Liver (tissue), 9 donors: ENCODE data around the gene ARHGAP28. TPM values are rescaled to one million over a fixed set of nuclear protein-coding genes. Genes with fewer than 3 reads are reported as not detected.

Experiments used
- DNase-seq: peaks from one replicate; pipeline ENCODE4 v3.0.0-alpha.2; 2017; ENCODE audit warnings: low spot score
- H3K27ac ChIP-seq, 2 donors: one replicate each; pipeline ENCODE4 v1.7.0; 2013; ENCODE audit warnings: inconsistent platforms in 2 of 2, low read length in 2 of 2, control low read depth in 1 of 2, low read depth in 1 of 2, mild to moderate bottlenecking in 1 of 2
- H3K27me3 ChIP-seq, 4 donors: one replicate each; pipeline versions ENCODE4 v1.6.1 to v1.7.0; 2013; ENCODE audit warnings: low read length in 3 of 4, inconsistent platforms in 1 of 4, mild to moderate bottlenecking in 1 of 4, moderate library complexity in 1 of 4; ENCODE audit not compliant: control insufficient read depth in 4 of 4, insufficient read depth in 4 of 4
- H3K36me3 ChIP-seq, 4 donors: one replicate each; pipeline versions ENCODE4 v1.6.1 to v1.7.0; 2013; ENCODE audit warnings: low read length in 3 of 4, mild to moderate bottlenecking in 3 of 4, low read depth in 1 of 4, moderate library complexity in 1 of 4; ENCODE audit not compliant: control insufficient read depth in 4 of 4, insufficient read depth in 3 of 4
- H3K4me1 ChIP-seq, 4 donors: one replicate each; pipeline versions ENCODE4 v1.6.1 to v1.7.0; 2013; ENCODE audit warnings: low read length in 3 of 4, mild to moderate bottlenecking in 3 of 4, moderate library complexity in 1 of 4; ENCODE audit not compliant: control insufficient read depth in 4 of 4, insufficient read depth in 4 of 4
- H3K4me3 ChIP-seq, 3 donors: one replicate each; pipeline versions ENCODE4 v1.6.1 to v1.7.0; 2013; ENCODE audit warnings: low read length in 3 of 3, control low read depth in 1 of 3, low read depth in 1 of 3, mild to moderate bottlenecking in 1 of 3
- H3K9ac ChIP-seq, 2 donors: one replicate each; pipeline ENCODE4 v1.7.0; 2013; ENCODE audit warnings: low read length in 2 of 2, mild to moderate bottlenecking in 2 of 2, moderate library complexity in 2 of 2, control low read depth in 1 of 2, low read depth in 1 of 2
- H3K9me3 ChIP-seq, 4 donors: one replicate each; pipeline versions ENCODE4 v1.6.1 to v1.7.0; 2013; ENCODE audit warnings: low read length in 3 of 4; ENCODE audit not compliant: control insufficient read depth in 4 of 4
- ATF3 ChIP-seq: IDR thresholded peaks from 2 replicates; pipeline ENCODE4 v1.6.1; 2016; ENCODE audit warnings: antibody characterized with exemption
- CTCF ChIP-seq: fragments of 150-350 bp; IDR thresholded peaks from 2 replicates; pipeline ENCODE4 v1.5.1; 2017; ENCODE audit warnings: improper control_type of control experiment, low read depth, low read length; ENCODE audit not compliant: missing input control
- EGR1 ChIP-seq, 2 donors: IDR thresholded peaks; 2 replicates each; pipeline ENCODE4 v1.6.1; 2016 to 2018; ENCODE audit warnings: antibody characterized with exemption in 2 of 2, low read depth in 2 of 2
- FOXA1 ChIP-seq: IDR thresholded peaks from 2 replicates; pipeline ENCODE4 v1.6.1; 2016; ENCODE audit warnings: antibody characterized with exemption
- FOXA2 ChIP-seq: IDR thresholded peaks from 2 replicates; pipeline ENCODE4 v1.6.1; 2016; ENCODE audit warnings: antibody characterized with exemption
- GABPA ChIP-seq, 2 donors: IDR thresholded peaks in 1 of 2; conservative IDR thresholded peaks in 1 of 2; 2 replicates each; pipeline ENCODE4 v1.6.1; 2016; ENCODE audit warnings: antibody characterized with exemption in 2 of 2, mild to moderate bottlenecking in 1 of 2, moderate library complexity in 1 of 2
- HNF4A ChIP-seq, 2 donors: conservative IDR thresholded peaks; 2 replicates each; pipeline ENCODE4 v1.6.1; 2016; ENCODE audit warnings: antibody characterized with exemption in 2 of 2, mild to moderate bottlenecking in 2 of 2
- HNF4G ChIP-seq: IDR thresholded peaks from 2 replicates; pipeline ENCODE4 v1.6.1; 2016; ENCODE audit warnings: antibody characterized with exemption
- JUND ChIP-seq, 2 donors: IDR thresholded peaks; 2 replicates each; pipeline ENCODE4 v1.6.1; 2016; ENCODE audit warnings: antibody characterized with exemption in 2 of 2
- MAX ChIP-seq: IDR thresholded peaks from 2 replicates; pipeline ENCODE4 v1.6.1; 2016; ENCODE audit warnings: antibody characterized with exemption
- NR2F2 ChIP-seq: IDR thresholded peaks from 2 replicates; pipeline ENCODE4 v1.6.1; 2016; ENCODE audit warnings: antibody characterized with exemption
- RAD21 ChIP-seq, 2 donors: IDR thresholded peaks; 2 replicates each; pipeline ENCODE4 v1.6.1; 2016; ENCODE audit warnings: antibody characterized with exemption in 2 of 2, mild to moderate bottlenecking in 2 of 2
- REST ChIP-seq: IDR thresholded peaks from 2 replicates; pipeline ENCODE4 v1.6.1; 2016; ENCODE audit warnings: antibody characterized with exemption, mild to moderate bottlenecking
- RXRA ChIP-seq, 2 donors: IDR thresholded peaks; 2 replicates each; pipeline ENCODE4 v1.6.1; 2017 to 2018; ENCODE audit warnings: antibody characterized with exemption in 2 of 2, mild to moderate bottlenecking in 1 of 2
- SP1 ChIP-seq: IDR thresholded peaks from 2 replicates; pipeline ENCODE4 v1.6.1; 2018; ENCODE audit warnings: antibody characterized with exemption, mild to moderate bottlenecking
- TAF1 ChIP-seq: conservative IDR thresholded peaks from 2 replicates; pipeline ENCODE4 v1.6.1; 2016; ENCODE audit warnings: antibody characterized with exemption, mild to moderate bottlenecking
- YY1 ChIP-seq: IDR thresholded peaks from 2 replicates; pipeline ENCODE4 v1.6.1; 2016; ENCODE audit warnings: antibody characterized with exemption, mild to moderate bottlenecking
- ZBTB33 ChIP-seq: IDR thresholded peaks from 2 replicates; pipeline ENCODE4 v1.6.1; 2016; ENCODE audit warnings: antibody characterized with exemption
- WGBS: extraction: QIAGEN DNeasy Blood & Tissue Kit; methylation state at CpG from one replicate; pipeline ENCODE4 v1.1.7; 2013; 5-methylcytosine and 5-hydroxymethylcytosine counted together
- polyA plus RNA-seq, 2 donors: library from polyadenylated mRNA; stranded (reverse) in 1 of 2; unstranded in 1 of 2; fragments of 200-250 nt in 1 of 2; fragments of >200 nt in 1 of 2; fragmentation: Nextera tagmentation in 1 of 2; extraction: Ambion mirVana in 1 of 2; gene quantifications; one replicate each; pipeline versions ENCODE4 v1.2.1 to v1.2.3, GENCODE V29; 2013 to 2015
- total RNA-seq, 2 donors: library from RNA; depleted of rRNA; stranded (reverse); fragments of >200 nt; gene quantifications; one replicate each; pipeline ENCODE4 v1.2.3, GENCODE V29; 2014
- donor health status: healthy.
- donor health status: healthy.
- donor health status: healthy.
- donor health status: healthy.
- donor health status: healthy.

ARHGAP28 gene
- total and polyA plus RNA-seq, 4 donors = 0.14 to 2.1 (median 0.69) TPM

- DNase-seq = no peak
- Histone ChIP-seq H3K9me3 (no peaks in the 10 kb centered on the region), H3K27me3 (peaks cover 0 to 4% (median 2%) of the 10 kb centered on the region in 4 donors), H3K4me3 (no peak overlapping the region), H3K27ac (no peak overlapping the region), H3K9ac (no peak overlapping the region), H3K4me1 (no peaks in the 10 kb centered on the region), H3K36me3 (no peaks in the 10 kb centered on the region)
- TF ChIP-seq HNF4G (no peak), FOXA1 (no peak), NR2F2 (no peak), SP1 (no peak), TAF1 (no peak), ATF3 (no peak), YY1 (no peak)
- WGBS = 61% methylated on average over 2 of the region's 2 CpGs
Measured at GRCh38 chr18:6876641-6877041, 147.1 kb downstream of the ARHGAP28 start.

- 82% methylated on average over 14 of the region's 14 CpGs for WGBS
- TF ChIP-seq FOXA2 (no peak), EGR1 (IDR thresholded peaks at IDR 0.05; ENCODE audit: low read depth in 2 of 2) (no peak), NR2F2 (no peak), RAD21 (IDR thresholded peaks at IDR 0.05) (no peak), JUND (IDR thresholded peaks at IDR 0.05) (no peak), RXRA (IDR thresholded peaks at IDR 0.05) (no peak), GABPA (IDR thresholded peaks at IDR 0.05 in 1 of 2, conservative IDR thresholded peaks at IDR 0.05 in 1 of 2) (no peak), SP1 (no peak), ZBTB33 (no peak), REST (no peak), HNF4A (conservative IDR thresholded peaks at IDR 0.05) (no peak), YY1 (no peak), HNF4G (no peak), MAX (no peak), CTCF (no peak), FOXA1 (no peak), ATF3 (no peak), TAF1 (no peak)
- Histone ChIP-seq H3K27ac (no peak overlapping the region), H3K4me3 (no peak overlapping the region), H3K9ac (no peak overlapping the region), H3K27me3 (peaks cover 0 to 4% (median 2%) of the 10 kb centered on the region in 4 donors), H3K36me3 (no peaks in the 10 kb centered on the region), H3K4me1 (no peaks in the 10 kb centered on the region), H3K9me3 (no peaks in the 10 kb centered on the region)
- DNase-seq = no peak
Measured at GRCh38 chr18:6877288-6877687, 147.8 kb downstream of the ARHGAP28 start.
